ENCODE measurements around the gene SRD5A1.

GRCh38 chr5:6700074-6700684 lies 66.9 kb downstream of the SRD5A1 start:
- TF ChIP-seq CTCF (IDR thresholded peaks at IDR 0.05) (no peak), ZFX (IDR thresholded peaks at IDR 0.05; ENCODE audit: borderline replicate concordance) (no peak)
